Measurements from ENCODE around the gene SENP7. TPM values are rescaled to one million over a fixed set of nuclear protein-coding genes. Genes with fewer than 3 reads are reported as not detected.

SENP7 gene
- total and polyA plus RNA-seq, 2 experiments from 2014 or later, result 5.0 to 9.0 TPM

DNA sequence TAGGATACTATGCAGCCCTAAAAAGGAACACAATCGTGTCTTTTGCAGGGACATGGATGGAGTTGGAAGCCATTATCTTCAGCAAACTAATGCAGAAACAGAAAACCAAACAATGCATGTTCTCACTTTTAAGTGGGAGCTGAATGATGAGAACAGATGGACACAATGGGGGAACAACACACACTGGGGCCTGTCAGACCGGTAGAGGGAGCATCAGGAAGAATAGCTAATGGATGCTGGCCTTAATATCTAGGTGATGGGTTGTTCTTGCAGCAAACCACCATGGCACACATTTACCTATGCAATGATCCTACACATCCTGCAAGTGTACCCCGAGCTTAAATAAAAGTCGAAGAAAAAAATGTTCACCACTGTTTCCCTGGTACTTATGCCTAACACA is 17.5 kb downstream of the SENP7 start:
- Histone ChIP-seq H4K20me1 (replicated peaks; ENCODE audit: insufficient read depth) (no peaks in the 10 kb centered on the region), H3F3A (replicated peaks; ENCODE audit: low read depth) (no peaks in the 10 kb centered on the region), H3K79me2 (replicated peaks; ENCODE audit: insufficient read depth) (no peaks in the 10 kb centered on the region), H3K4me1 (ENCODE audit: insufficient read depth) (no peaks in the 10 kb centered on the region), H3K4me3 (no peak overlapping the region), H3K27ac (ENCODE audit: low read depth) (no peak overlapping the region), H3K27me3 (ENCODE audit: insufficient read depth) (no peaks in the 10 kb centered on the region), H3K9me2 (ENCODE audit: insufficient read depth) (no peaks in the 10 kb centered on the region), H2AFZ (no peak overlapping the region), H3K4me2 (no peak overlapping the region), H3K36me3 (ENCODE audit: insufficient read depth) (no peaks in the 10 kb centered on the region)
- 0 out of 3 replicates have a peak, but pooled peaks cover 2% of the 10 kb centered on the region for H3K4me1 Mint-ChIP-seq
- H3K36me3 Mint-ChIP-seq (ENCODE audit: low read depth), result peaks cover 4% of the 10 kb centered on the region; the same call in 1 of the 3 replicates
- ATAC-seq (peak; percentile 70), DNase-seq (ENCODE audit: low spot score) (peak; percentile 55)
- H3K27me3 Mint-ChIP-seq (ENCODE audit: insufficient read depth, low read depth, poor library complexity), result no peaks in the 10 kb centered on the region
- H3K4me3 Mint-ChIP-seq, result no peak overlapping the region
- TF ChIP-seq, protein P1, sequence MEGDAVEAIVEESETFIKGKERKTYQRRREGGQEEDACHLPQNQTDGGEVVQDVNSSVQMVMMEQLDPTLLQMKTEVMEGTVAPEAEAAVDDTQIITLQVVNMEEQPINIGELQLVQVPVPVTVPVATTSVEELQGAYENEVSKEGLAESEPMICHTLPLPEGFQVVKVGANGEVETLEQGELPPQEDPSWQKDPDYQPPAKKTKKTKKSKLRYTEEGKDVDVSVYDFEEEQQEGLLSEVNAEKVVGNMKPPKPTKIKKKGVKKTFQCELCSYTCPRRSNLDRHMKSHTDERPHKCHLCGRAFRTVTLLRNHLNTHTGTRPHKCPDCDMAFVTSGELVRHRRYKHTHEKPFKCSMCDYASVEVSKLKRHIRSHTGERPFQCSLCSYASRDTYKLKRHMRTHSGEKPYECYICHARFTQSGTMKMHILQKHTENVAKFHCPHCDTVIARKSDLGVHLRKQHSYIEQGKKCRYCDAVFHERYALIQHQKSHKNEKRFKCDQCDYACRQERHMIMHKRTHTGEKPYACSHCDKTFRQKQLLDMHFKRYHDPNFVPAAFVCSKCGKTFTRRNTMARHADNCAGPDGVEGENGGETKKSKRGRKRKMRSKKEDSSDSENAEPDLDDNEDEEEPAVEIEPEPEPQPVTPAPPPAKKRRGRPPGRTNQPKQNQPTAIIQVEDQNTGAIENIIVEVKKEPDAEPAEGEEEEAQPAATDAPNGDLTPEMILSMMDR (conservative IDR thresholded peaks at IDR 0.05; ENCODE audit: low read depth in 2 of 2), result peak; percentile 58 to 71
- TF ChIP-seq ZNF331 (CRISPR knock-in tag; IDR thresholded peaks at IDR 0.05; ENCODE audit: low read depth) (no peak), POLR2AphosphoS5 (IDR thresholded peaks at IDR 0.05; ENCODE audit: low read depth) (no peak), JUNB (IDR thresholded peaks at IDR 0.05; ENCODE audit: unreplicated experiment) (no peak)
- H3K27ac Mint-ChIP-seq, result no peak overlapping the region
- H3K9me3 Mint-ChIP-seq, result no peaks in the 10 kb centered on the region

DNA sequence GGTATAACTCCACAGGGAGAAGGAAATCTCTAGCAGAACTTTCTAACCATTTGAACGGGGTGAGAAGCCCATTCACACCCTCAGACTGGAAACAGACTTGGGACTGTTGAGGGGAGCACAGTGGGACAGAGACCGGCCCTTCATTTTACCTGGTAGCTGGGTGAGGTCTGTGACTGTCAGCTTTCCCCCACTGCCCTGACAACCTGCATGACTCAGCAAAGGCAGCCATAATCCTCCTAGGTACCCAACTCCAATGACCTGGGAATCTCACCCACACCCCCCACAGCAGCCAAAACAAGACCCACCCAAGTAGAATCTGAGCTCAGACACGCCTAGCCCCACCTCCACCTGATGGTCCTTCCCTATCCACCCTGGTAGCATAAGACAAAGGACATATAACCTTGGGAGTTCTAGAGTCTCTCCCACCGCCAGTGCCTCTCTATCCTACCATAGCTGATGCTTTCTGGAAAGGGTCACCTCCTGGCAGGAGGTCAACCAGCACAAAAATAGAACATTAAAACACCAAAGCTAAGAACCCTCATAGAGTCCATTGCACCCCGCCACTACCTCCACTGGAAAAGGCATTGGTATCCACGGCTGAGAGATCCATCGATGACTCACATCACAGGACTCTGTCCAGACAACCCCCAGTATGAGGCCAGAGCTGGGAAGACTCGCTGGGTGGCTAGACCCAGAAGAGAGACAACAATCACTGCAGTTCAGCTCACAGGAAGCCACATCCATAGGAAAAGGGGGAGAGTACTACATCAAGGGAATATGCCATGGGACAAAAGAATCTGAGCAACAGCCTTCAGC is 28.0 kb downstream of the SENP7 start:
- no peaks in the 10 kb centered on the region for H3K9me3 Mint-ChIP-seq
- peak overlapping the region; percentile 1; the same call in 1 of the 2 replicates for H3K27ac Mint-ChIP-seq
- Histone ChIP-seq H3K27me3 (ENCODE audit: insufficient read depth) (no peaks in the 10 kb centered on the region), H3K9me2 (ENCODE audit: insufficient read depth) (no peaks in the 10 kb centered on the region; the same call in none of the 2 replicates), H3K36me3 (ENCODE audit: insufficient read depth) (no peaks in the 10 kb centered on the region), H3K4me2 (no peak overlapping the region), H3K4me3 (no peak overlapping the region), H3K4me1 (ENCODE audit: insufficient read depth) (peaks cover 4% of the 10 kb centered on the region; the same call in 1 of the 2 replicates), H3F3A (replicated peaks; ENCODE audit: low read depth) (no peaks in the 10 kb centered on the region), H3K27ac (ENCODE audit: low read depth) (no peak overlapping the region), H3K79me2 (replicated peaks; ENCODE audit: insufficient read depth) (no peaks in the 10 kb centered on the region), H2AFZ (no peak overlapping the region), H4K20me1 (replicated peaks; ENCODE audit: insufficient read depth) (no peaks in the 10 kb centered on the region)
- no peaks in the 10 kb centered on the region for H3K36me3 Mint-ChIP-seq (ENCODE audit: low read depth)
- no peak for DNase-seq (ENCODE audit: low spot score)
- H3K4me1 Mint-ChIP-seq, result peaks cover 10% of the 10 kb centered on the region; the same call in 2 of the 3 replicates
- no peaks in the 10 kb centered on the region for H3K27me3 Mint-ChIP-seq (ENCODE audit: insufficient read depth, low read depth, poor library complexity)
- no peak for ATAC-seq
- no peak overlapping the region for H3K4me3 Mint-ChIP-seq
- TF ChIP-seq CREB1 (CRISPR knock-in tag; IDR thresholded peaks at IDR 0.05; ENCODE audit: low read depth) (no peak), POLR2AphosphoS5 (IDR thresholded peaks at IDR 0.05; ENCODE audit: low read depth) (no peak), STAT1 (IDR thresholded peaks at IDR 0.05; ENCODE audit: unreplicated experiment) (no peak), EZH2 (IDR thresholded peaks at IDR 0.05; ENCODE audit: low read depth, unreplicated experiment) (no peak), JUNB (IDR thresholded peaks at IDR 0.05; ENCODE audit: unreplicated experiment) (no peak), EZH2phosphoT487 (IDR thresholded peaks at IDR 0.05; ENCODE audit: unreplicated experiment) (no peak), ZNF114 (CRISPR knock-in tag; IDR thresholded peaks at IDR 0.05) (no peak), ZNF331 (CRISPR knock-in tag; IDR thresholded peaks at IDR 0.05; ENCODE audit: low read depth) (no peak)
- TF ChIP-seq, protein P2, sequence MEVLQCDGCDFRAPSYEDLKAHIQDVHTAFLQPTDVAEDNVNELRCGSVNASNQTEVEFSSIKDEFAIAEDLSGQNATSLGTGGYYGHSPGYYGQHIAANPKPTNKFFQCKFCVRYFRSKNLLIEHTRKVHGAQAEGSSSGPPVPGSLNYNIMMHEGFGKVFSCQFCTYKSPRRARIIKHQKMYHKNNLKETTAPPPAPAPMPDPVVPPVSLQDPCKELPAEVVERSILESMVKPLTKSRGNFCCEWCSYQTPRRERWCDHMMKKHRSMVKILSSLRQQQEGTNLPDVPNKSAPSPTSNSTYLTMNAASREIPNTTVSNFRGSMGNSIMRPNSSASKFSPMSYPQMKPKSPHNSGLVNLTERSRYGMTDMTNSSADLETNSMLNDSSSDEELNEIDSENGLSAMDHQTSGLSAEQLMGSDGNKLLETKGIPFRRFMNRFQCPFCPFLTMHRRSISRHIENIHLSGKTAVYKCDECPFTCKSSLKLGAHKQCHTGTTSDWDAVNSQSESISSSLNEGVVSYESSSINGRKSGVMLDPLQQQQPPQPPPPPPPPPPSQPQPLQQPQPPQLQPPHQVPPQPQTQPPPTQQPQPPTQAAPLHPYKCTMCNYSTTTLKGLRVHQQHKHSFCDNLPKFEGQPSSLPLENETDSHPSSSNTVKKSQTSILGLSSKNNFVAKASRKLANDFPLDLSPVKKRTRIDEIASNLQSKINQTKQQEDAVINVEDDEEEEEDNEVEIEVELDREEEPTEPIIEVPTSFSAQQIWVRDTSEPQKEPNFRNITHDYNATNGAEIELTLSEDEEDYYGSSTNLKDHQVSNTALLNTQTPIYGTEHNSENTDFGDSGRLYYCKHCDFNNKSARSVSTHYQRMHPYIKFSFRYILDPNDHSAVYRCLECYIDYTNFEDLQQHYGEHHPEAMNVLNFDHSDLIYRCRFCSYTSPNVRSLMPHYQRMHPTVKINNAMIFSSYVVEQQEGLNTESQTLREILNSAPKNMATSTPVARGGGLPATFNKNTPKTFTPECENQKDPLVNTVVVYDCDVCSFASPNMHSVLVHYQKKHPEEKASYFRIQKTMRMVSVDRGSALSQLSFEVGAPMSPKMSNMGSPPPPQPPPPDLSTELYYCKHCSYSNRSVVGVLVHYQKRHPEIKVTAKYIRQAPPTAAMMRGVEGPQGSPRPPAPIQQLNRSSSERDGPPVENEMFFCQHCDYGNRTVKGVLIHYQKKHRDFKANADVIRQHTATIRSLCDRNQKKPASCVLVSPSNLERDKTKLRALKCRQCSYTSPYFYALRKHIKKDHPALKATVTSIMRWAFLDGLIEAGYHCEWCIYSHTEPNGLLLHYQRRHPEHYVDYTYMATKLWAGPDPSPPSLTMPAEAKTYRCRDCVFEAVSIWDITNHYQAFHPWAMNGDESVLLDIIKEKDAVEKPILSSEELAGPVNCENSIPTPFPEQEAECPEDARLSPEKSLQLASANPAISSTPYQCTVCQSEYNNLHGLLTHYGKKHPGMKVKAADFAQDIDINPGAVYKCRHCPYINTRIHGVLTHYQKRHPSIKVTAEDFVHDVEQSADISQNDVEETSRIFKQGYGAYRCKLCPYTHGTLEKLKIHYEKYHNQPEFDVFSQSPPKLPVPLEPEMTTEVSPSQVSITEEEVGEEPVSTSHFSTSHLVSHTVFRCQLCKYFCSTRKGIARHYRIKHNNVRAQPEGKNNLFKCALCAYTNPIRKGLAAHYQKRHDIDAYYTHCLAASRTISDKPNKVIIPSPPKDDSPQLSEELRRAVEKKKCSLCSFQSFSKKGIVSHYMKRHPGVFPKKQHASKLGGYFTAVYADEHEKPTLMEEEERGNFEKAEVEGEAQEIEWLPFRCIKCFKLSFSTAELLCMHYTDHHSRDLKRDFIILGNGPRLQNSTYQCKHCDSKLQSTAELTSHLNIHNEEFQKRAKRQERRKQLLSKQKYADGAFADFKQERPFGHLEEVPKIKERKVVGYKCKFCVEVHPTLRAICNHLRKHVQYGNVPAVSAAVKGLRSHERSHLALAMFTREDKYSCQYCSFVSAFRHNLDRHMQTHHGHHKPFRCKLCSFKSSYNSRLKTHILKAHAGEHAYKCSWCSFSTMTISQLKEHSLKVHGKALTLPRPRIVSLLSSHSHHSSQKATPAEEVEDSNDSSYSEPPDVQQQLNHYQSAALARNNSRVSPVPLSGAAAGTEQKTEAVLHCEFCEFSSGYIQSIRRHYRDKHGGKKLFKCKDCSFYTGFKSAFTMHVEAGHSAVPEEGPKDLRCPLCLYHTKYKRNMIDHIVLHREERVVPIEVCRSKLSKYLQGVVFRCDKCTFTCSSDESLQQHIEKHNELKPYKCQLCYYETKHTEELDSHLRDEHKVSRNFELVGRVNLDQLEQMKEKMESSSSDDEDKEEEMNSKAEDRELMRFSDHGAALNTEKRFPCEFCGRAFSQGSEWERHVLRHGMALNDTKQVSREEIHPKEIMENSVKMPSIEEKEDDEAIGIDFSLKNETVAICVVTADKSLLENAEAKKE (CRISPR knock-in tag; IDR thresholded peaks at IDR 0.05), result no peak
- TF ChIP-seq, protein P3, sequence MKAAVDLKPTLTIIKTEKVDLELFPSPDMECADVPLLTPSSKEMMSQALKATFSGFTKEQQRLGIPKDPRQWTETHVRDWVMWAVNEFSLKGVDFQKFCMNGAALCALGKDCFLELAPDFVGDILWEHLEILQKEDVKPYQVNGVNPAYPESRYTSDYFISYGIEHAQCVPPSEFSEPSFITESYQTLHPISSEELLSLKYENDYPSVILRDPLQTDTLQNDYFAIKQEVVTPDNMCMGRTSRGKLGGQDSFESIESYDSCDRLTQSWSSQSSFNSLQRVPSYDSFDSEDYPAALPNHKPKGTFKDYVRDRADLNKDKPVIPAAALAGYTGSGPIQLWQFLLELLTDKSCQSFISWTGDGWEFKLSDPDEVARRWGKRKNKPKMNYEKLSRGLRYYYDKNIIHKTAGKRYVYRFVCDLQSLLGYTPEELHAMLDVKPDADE (IDR thresholded peaks at IDR 0.05), result no peak
